Measurements from ENCODE around the gene SPAG6.
A peak's percentile ranks its signal among the peaks of the same experiment; 100 is the strongest.
"Not testable (repeated sequence)": the region's sequence is repeated elsewhere in the genome, so short reads cannot be mapped to it uniquely, and the experiment has no call there.

SPAG6 gene

GRCh38 chr10:22374489-22375126 lies 29.3 kb downstream of the SPAG6 start:
- DNase-seq: no peak

GRCh38 chr10:22379059-22379458 lies 33.8 kb downstream of the SPAG6 start:
- DNase-seq: peak; percentile 4

GRCh38 chr10:22381262-22381661 lies 36.0 kb downstream of the SPAG6 start:
- no peak for DNase-seq

- DNase-seq: no peak
These were observed 41.2 kb downstream of the SPAG6 start for GRCh38 chr10:22386503-22386902.

GRCh38 chr10:22389856-22390589 lies 44.7 kb downstream of the SPAG6 start:
- no peak for DNase-seq

GRCh38 chr10:22391600-22391999 lies 46.3 kb downstream of the SPAG6 start:
- DNase-seq: no peak

- not testable (repeated sequence) for DNase-seq
These were observed 50.9 kb downstream of the SPAG6 start for GRCh38 chr10:22396195-22396594.

GRCh38 chr10:22406916-22407315 lies 61.6 kb downstream of the SPAG6 start:
- not testable (repeated sequence) for DNase-seq

GRCh38 chr10:22410394-22410793 lies 65.1 kb downstream of the SPAG6 start:
- DNase-seq: no peak

GRCh38 chr10:22410846-22411245 lies 65.5 kb downstream of the SPAG6 start:
- DNase-seq: no peak

GRCh38 chr10:22414146-22414545 lies 68.8 kb downstream of the SPAG6 start:
- DNase-seq: no peak

- DNase-seq: no peak
These were observed 69.8 kb downstream of the SPAG6 start for GRCh38 chr10:22415072-22415471.

- no peak for DNase-seq
These were observed 72.5 kb downstream of the SPAG6 start for GRCh38 chr10:22417736-22418268.

GRCh38 chr10:22420787-22421517 lies 75.7 kb downstream of the SPAG6 start:
- DNase-seq: peak; percentile 45

GRCh38 chr10:22426653-22427052 lies 81.4 kb downstream of the SPAG6 start:
- DNase-seq: no peak

- DNase-seq: no peak
These were observed 81.8 kb downstream of the SPAG6 start for GRCh38 chr10:22427101-22427500.

- DNase-seq: no peak
These were observed 82.7 kb downstream of the SPAG6 start for GRCh38 chr10:22427890-22428571.

- no peak for DNase-seq
These were observed 83.8 kb downstream of the SPAG6 start for GRCh38 chr10:22429146-22429545.

- DNase-seq: no peak
These were observed 84.7 kb downstream of the SPAG6 start for GRCh38 chr10:22429981-22430421.

GRCh38 chr10:22433875-22434274 lies 88.6 kb downstream of the SPAG6 start:
- DNase-seq: peak; percentile 43

GRCh38 chr10:22434521-22434920 lies 89.2 kb downstream of the SPAG6 start:
- DNase-seq: no peak

- no peak for DNase-seq
These were observed 90.4 kb downstream of the SPAG6 start for GRCh38 chr10:22435650-22436049.

GRCh38 chr10:22436526-22436892 lies 91.2 kb downstream of the SPAG6 start:
- DNase-seq: no peak

Data from CD4-positive, alpha-beta T cell treated with Interleukin-4 for 4 hours (primary cell).